GM18520 (cell line): ENCODE measurements around the gene KRTAP17-1.
"Not testable (repeated sequence)": the region's sequence is repeated elsewhere in the genome, so short reads cannot be mapped to it uniquely, and the experiment has no call there.

Source experiments
- ATAC-seq: cut with Tn5 transposase; IDR thresholded peaks from one replicate; pipeline ENCODE4 v1.9.1; 2021; ENCODE audit not compliant: unreplicated experiment

KRTAP17-1 gene

DNA sequence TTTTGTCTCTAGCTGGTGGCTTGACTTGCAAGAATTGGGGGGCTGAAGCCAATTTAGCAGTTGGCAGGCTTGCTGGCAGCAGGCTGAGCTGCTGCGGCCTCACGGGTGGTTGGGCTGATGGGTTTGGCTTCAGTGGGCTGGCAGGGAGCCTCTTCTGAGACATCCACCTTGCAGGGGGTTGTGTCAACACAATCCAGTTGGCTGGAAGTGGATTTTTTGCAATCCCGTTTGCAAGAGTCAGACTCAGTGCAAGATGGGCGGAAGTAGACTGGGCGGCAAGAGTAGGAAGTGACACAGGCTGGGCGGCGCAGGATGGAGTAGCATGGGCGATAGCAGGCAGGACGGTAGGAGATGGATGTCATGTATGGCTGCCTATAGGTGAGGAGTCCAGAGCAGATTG lies 7.9 kb downstream of the KRTAP17-1 start:
- ATAC-seq = no peak

DNA sequence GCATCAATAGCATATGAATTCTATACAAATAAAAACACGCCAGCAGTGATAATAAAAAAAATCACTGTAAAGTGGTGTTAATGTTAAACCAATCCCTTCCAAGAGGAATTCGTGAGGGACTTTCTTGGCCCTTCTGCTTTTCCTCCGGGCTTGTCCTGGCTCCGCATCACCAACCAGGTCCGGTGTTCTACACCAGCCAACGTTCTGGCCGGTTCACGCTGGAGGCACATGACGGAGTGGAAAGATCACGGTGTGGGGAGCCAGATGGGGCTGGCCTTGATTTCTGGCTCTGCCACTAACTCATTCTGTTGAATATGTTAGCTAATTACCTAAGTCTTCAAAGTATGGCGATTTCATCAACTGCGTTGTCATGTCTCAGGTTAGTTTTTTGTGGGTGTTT lies 11.4 kb downstream of the KRTAP17-1 start:
- ATAC-seq = no peak

DNA sequence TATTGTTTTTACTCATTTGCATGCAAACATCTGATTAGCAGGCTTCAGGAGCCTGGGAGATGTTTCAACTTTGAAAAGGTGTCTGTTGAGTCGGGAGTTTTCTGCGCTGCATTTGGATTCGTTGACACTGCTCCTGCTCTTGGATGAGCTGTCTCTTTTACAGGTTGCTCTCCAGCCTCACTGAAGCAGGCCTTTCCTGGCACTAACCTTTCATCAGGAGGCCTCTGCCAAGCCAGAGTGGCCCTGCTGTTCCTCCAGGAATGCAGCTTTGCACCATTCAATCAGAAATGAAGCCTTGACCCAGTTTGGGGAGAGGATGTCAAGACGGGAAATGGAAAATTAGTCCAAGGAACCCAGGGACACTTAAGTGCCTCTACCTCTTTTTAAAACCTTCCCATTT lies 12.5 kb downstream of the KRTAP17-1 start:
- ATAC-seq = no peak

DNA sequence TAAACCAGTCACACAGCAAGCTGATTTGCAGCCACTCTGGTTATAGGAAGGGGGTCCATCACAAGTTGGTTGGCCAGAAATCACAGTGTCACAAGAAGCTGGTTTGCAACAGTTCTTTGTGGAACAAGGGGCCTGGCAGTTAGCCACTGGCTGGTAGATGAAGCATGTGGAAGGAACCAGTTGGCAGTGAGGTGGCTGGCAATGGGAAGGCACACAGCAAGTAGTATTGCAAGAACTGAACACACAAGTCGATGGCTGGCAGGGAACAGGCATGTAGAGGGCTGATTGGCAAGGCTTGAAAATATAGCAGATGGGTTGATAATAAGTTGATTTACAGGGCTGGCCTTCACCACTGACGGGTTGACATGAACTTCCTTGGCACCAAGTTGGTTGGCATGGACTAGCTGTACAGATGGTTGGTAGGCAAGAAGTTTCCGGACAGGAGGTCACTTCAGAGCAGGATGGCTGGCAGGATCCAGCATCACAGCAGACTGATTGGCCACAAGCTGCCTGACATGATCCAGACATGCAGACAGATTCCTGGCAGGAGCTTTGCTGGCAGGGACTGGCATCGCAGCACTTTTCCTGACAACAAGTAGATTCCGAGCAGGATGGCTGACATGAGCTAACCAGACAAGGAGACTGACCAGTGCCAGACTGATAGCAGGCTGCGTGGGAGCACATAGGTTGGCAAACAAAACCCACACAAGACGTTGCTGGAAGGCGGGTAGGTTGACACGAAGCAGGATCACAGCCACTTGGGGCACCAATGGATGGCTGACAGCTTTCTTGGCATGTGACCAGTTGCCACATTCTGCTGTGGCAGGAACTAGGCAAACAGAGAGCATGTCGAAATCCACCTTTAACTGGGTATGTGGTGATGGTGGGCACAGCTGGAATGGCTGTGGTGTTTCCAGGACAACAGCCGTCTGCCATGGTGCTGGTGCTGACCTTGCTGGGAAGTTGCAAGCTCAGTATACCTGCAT lies 13.3 kb downstream of the KRTAP17-1 start, which contains the start of gene KRTAP29-1:
Gene KRTAP29-1 (minus strand): TSS at position 936 of the 986 bp plus-strand sequence. CDS start 0 bp downstream, at position 936.
- no peak for ATAC-seq

DNA sequence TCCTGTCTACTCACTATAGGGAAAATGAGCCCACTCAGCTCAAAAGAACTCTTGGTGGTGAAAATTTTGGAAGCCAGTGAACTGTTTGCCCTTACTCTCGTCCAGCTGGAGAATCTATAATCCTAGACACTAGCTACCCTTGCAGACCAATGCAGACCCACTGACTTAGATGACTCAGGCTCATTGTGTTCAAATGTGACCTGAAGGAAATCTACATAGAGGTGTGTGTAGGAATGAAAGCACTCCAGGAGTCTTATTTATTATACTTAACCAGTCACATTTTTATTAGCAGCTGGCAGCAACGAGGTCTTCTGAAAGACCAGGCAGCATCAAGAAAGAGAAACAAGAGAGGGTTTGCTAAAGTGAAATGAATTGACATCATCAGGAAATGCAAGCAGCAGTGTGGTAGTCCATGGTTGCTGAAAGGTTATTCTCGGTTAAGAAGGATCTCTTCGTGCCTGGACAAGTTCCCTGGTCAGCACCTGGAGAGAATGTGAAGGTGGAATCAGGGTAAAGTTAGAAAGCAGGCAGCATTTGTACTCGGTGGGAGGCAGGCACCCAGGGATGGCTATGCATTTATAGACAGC lies 14.2 kb downstream of the KRTAP17-1 start:
- no peak for ATAC-seq

DNA sequence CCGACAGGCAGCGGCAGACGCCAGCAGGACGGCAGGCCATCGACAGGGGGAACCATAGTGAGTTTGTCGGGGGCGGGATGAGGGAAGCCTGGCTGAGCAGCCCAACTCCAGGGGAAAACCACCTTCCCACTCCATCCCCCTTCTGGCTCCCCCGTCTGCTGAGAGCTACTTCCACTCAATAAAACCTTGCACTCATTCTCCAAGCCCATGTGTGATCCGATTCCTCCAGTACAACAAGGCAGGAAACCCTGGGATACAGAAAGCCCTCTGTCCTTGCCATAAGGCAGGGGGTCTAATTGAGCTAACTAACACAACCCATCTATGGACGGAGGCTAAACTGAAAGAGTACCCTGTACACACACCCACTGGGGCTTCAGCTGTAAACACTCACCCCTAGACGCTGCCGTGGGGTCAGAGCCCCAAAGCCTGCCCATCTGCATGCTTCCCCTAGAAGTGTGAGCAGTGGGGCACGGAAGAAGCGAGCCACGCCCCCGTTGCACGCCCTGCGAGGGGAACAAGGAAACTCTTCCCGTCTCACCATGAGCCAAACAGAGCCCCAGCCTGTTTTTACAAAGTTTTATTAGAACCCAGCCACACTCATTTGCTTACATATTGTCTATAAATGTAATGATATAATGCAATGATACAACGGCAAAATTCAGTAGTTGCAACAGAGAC lies 16.9 kb downstream of the KRTAP17-1 start:
- ATAC-seq = no peak

DNA sequence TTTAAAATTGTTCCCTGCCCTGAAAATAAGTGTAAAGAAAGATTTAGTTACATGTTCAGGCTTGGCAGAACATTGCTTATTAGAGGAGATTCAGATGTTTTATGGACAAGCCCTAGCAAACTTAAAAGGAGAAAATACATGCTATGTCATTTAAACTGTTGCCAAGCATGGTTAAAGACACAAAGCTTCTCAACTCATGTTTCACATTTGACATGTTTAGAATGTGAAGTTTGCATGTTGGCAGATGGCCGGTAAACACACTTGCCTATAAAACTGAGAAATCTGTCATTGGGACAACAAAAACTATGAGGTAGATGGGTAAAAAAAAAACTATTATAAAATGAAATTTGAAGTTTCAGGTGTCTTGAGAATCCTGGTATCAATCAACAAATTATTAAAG lies 18.7 kb downstream of the KRTAP17-1 start:
- ATAC-seq = no peak

DNA sequence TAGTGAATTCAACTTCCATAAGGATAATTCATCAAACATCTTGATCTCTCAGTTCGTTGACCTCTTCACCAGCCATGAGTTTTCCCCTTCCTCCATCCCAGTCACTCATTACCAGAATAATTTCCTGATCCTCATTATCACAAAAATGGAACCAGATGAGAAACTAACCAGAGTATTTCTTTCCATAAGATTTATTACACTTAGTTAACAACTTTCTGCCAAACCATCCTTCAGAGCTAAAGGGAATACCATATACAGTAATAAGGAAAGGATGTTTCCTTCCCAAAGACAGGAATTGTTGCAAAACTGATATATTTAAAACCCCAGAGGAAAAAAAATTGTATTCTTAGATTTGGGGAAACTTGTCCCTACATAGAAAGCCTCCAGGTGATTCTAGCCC lies 21.5 kb downstream of the KRTAP17-1 start:
- ATAC-seq = no peak

DNA sequence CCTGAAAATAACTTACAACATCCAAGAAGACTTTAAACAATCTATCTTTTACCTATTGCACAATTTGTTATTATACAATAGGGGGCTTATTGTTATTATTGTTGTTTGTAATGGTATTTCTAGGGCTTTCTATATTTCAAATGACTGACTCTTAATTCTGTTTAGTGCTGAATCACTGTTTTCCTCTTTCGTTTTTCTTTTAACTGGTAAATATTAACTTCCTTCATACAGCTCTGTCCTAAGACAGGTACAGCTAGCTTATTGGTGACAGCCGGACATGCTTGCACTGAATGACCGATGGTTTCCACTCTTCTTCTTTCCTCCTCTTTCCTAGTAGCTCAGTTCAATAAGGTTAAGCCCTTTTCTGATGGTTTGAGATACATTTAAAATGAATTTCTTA lies 28.5 kb downstream of the KRTAP17-1 start:
- no peak for ATAC-seq

DNA sequence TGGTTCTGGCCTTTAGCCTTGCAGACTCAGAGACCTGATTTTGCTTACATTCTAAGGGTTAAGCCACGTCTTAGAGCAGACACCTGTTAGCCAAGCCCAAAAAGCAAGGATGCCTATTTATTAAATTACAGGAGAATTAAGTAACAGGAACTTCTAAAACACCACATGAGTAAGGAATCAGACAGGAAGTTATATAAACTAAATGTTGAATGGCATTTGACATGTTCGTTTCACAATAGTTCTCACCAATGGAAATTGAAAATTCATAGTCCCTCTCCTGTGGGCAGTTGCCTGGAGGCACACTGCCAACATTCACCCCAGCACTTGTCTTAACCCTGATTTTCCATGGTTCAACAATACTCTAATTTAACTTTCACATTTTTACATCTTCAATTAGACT lies 31.0 kb downstream of the KRTAP17-1 start:
- ATAC-seq = no peak

DNA sequence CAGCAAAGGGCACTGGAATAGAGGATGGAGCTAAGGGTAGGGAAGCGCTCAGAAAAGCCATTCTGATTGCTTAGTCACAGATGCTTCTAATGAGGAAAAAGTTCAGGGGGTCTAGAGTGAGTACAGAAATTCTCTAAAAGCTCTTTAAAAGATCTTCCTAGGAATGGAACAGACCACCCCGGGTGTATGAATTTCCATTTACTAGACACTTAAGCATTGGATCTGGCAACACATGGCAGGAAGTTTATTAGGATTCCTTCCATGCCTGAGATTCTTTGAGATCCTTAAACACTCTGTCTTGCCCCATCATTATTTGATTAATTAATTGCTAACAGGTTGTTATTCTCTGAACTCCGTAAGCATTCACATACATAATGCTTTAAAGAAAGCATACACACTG lies 31.5 kb downstream of the KRTAP17-1 start:
- ATAC-seq = no peak

DNA sequence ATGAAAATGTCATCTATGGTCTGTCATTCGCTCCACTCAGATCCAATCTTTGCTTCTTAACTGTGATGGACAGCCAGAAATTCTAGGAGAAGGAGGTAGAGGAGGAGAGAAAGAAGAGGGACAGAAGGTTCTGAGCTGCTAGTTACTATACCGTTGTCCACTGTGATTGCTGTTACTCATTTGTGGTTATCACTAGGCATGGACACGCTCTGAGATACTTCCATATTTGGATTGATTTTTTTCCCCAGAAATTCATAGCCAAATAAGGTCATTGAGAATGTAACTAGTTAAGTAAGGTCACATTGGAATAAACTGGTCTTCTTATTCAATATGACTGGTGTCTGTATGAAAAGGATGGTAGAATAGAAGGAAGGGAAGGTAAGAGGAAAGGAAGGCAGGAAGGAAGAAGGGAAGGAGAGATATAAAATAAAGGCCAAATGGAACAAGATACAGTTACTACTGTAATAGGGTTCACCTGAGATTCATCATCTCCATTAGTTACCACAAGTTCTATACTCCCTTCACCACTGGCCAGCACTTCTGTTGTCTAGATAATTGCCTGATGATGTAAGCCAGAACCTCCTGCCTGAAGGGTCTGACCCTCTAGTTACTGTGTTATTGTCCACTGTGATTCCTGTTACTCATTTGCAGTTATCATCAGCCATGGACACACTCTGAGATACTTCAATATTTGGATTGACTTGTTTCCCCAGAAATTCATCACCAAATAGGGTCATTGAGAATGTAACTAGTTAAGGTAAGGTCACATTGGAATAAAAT lies 37.1 kb downstream of the KRTAP17-1 start:
- ATAC-seq = no peak

DNA sequence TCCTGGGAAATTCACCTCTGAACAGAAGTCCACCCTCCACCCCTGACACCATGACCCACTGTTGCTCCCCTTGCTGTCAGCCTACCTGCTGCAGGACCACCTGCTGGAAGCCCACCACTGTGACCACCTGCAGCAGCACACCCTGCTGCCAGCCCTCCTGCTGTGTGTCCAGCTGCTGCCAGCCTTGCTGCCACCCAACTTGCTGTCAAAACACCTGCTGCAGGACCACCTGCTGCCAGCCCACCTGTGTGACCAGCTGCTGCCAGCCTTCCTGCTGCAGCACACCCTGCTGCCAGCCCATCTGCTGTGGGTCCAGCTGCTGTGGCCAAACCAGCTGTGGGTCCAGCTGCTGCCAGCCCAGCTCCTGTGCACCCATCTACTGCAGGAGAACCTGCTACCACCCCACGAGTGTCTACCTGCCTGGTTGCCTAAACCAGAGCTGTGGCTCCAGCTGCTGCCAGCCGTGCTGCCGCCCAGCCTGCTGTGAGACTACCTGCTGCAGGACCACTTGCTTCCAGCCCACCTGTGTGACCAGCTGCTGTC lies 39.8 kb downstream of the KRTAP17-1 start, which contains the start of gene KRTAP9-7:
Gene KRTAP9-7 (plus strand): TSS at position 51 of the 543 bp plus-strand sequence. CDS start 0 bp downstream, at position 51.
- ATAC-seq = not testable (repeated sequence)

DNA sequence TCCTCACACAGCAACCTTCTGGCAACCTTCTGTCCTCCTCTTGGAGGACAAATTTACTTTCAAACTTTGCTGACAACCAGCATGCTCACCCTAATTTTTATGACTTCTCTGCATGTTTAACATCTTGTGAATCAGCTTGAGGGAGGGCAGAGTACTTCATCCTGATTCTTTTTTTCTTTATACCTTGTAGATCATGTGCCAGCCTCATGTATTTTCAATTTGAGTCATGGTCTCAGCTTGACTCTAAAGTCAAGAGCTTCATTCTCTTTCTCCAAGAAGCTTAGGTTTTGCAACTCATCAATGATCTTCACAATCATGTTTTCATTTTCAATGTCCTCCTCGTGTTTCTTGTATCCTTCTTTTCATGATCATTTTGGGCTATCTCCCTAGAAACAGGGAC lies 43.7 kb downstream of the KRTAP17-1 start:
- no peak for ATAC-seq

DNA sequence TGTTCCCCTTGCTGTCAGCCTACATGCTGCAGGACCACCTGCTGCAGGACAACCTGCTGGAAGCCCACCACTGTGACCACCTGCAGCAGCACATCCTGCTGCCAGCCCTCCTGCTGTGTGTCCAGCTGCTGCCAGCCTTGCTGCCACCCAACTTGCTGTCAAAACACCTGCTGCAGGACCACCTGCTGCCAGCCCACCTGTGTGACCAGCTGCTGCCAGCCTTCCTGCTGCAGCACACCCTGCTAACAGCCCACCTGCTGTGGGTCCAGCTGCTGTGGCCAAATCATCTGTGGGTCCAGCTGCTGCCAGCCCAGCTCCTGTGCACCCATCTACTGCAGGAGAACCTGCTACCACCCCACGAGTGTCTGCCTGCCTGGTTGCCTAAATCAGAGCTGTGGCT lies 44.2 kb downstream of the KRTAP17-1 start:
- ATAC-seq = not testable (repeated sequence)

DNA sequence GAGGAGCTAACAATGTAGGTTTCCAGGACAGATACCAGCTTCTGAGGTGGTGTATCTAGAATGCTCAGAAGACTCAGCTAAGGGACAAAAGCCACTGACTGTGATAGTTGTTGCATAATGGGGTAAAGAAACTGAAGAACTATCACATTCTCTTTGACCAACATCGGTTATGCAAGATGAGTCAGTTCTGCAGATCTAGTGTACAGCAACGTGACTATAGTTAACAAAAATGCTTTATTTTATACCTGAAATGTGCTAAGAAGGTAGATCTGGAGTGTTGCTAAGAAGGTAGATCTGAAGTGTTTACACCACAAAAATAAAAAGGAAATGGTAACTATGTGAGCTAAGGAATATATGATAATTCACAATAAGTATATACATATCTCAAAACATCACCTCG lies 47.8 kb downstream of the KRTAP17-1 start:
- ATAC-seq = no peak

DNA sequence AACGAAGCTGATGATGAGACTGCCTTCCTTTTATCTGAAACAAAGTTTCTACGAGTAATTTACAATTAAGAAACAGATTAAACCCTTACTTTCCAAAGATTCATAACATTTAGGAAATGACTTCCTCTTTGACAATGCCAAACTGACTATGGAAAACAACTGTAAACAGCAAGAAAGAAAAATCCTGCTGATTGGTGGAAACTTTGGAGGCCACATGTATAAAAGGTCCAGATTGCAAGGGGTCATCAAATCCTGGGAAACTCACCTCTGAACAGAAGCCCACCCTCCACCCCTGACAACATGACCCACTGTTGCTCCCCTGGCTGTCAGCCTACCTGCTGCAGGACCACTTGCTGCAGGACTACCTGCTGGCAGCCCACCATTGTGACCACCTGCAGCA lies 50.4 kb downstream of the KRTAP17-1 start, which contains the start of gene KRTAP9-6:
Gene KRTAP9-6 (plus strand): TSS at position 301 of the 400 bp plus-strand sequence. CDS start 0 bp downstream, at position 301.
- no peak for ATAC-seq
